Body of pancreas (tissue), 4 donors: Measurements from ENCODE around the gene SOD3. TPM values are rescaled to one million over a fixed set of nuclear protein-coding genes. Genes with fewer than 3 reads are reported as not detected.

Experiments used
- ATAC-seq: fragments of 150-250 bp; one replicate; pipeline ENCODE4 v1.9.1; 2016
- DNase-seq, 4 donors: peaks; one replicate each; pipeline ENCODE4 v3.0.0-alpha.2; 2019
- H3K27ac ChIP-seq, 4 donors: fragments of 200-600 bp; sonication (generic); 1 replicate in 3 of 4; 2 replicates in 1 of 4; pipeline versions ENCODE4 v1.5.1 to v1.6.1; 2016 to 2019; ENCODE audit warnings: mild to moderate bottlenecking in 1 of 4, mixed read lengths in 1 of 4, moderate library complexity in 1 of 4
- H3K27me3 ChIP-seq, 2 donors: fragments of 200-600 bp; sonication (generic); one replicate each; pipeline ENCODE4 v1.6.0; 2016; ENCODE audit warnings: mild to moderate bottlenecking in 1 of 2
- H3K36me3 ChIP-seq, 2 donors: fragments of 200-600 bp; sonication (generic); replicated peaks in 1 of 2; 2 replicates each; pipeline ENCODE4 v1.5.1; 2016; ENCODE audit warnings: low read depth in 2 of 2; ENCODE audit not compliant: insufficient read depth in 1 of 2
- H3K4me1 ChIP-seq: fragments of 200-600 bp; sonication (generic); one replicate; pipeline ENCODE4 v1.6.0; 2016
- H3K4me3 ChIP-seq, 2 donors: fragments of 200-600 bp; sonication (generic); 1 replicate in 1 of 2; 2 replicates in 1 of 2; pipeline ENCODE4 v1.5.1; 2016 to 2019
- H3K9me3 ChIP-seq, 3 donors: fragments of 200-600 bp; sonication (generic); 1 replicate in 2 of 3; 2 replicates in 1 of 3; pipeline ENCODE4 v1.5.1; 2016
- POLR2A ChIP-seq, 3 donors: fragments of 450-650 bp; IDR thresholded peaks; one replicate each; pipeline ENCODE4 v1.6.1; 2016; ENCODE audit warnings: antibody characterized with exemption in 3 of 3, mild to moderate bottlenecking in 2 of 3
- WGBS, 2 donors: methylation state at CpG; one replicate each; pipeline ENCODE4 v1.1.5; 2017; 5-methylcytosine and 5-hydroxymethylcytosine counted together
- intact Hi-C: fragments of 100-400 bp; cut with DNase I; formaldehyde crosslinking; loops from one replicate; pipeline ENCODE4 v1.15.1; 2023
- small RNA-seq: library from RNA; depleted of rRNA; stranded (forward); fragments of <200 nt; gene quantifications from one replicate; pipeline ENCODE3, GENCODE V24; 2016
- total RNA-seq, 2 donors: library from RNA; depleted of rRNA; stranded (reverse); fragments of >200 nt; gene quantifications; one replicate each; pipeline ENCODE4 v1.1.0, GENCODE V29; 2016
- TF ChIP-seq, protein P1 (sequence below), 7 experiments: fragments of 450-650 bp in 4 of 7; fragments of 200-600 bp in 3 of 7; sonication (generic) in 3 of 7; IDR thresholded peaks; one replicate each; pipeline ENCODE4 v1.5.1; 2016 to 2019; ENCODE audit warnings: antibody characterized with exemption in 7 of 7

SOD3 gene
- total RNA-seq, 2 donors from 2014 or later: 139 to 290 TPM

- H3K27me3 ChIP-seq: no peaks in the 10 kb centered on the region
- no peak for DNase-seq
- no peak overlapping the region for H3K4me3 ChIP-seq
- H3K36me3 ChIP-seq: peaks cover 0 to under 1% of the 10 kb centered on the region in 2 donors
- TF ChIP-seq POLR2A (IDR thresholded peaks at IDR 0.05): no peak
- intact Hi-C loops: no loop called here
- 97% methylated on average over 5 of the region's 5 CpGs for WGBS, 2 donors
- H3K9me3 ChIP-seq: no peaks in the 10 kb centered on the region
- no peak for ATAC-seq
- H3K27ac ChIP-seq: no peak overlapping the region
- H3K4me1 ChIP-seq: peaks cover 1% of the 10 kb centered on the region
These were observed 50.5 kb downstream of the SOD3 start for GRCh38 chr4:24845902-24846301.

- intact Hi-C loops: no loop called here
- TF ChIP-seq, protein P1, sequence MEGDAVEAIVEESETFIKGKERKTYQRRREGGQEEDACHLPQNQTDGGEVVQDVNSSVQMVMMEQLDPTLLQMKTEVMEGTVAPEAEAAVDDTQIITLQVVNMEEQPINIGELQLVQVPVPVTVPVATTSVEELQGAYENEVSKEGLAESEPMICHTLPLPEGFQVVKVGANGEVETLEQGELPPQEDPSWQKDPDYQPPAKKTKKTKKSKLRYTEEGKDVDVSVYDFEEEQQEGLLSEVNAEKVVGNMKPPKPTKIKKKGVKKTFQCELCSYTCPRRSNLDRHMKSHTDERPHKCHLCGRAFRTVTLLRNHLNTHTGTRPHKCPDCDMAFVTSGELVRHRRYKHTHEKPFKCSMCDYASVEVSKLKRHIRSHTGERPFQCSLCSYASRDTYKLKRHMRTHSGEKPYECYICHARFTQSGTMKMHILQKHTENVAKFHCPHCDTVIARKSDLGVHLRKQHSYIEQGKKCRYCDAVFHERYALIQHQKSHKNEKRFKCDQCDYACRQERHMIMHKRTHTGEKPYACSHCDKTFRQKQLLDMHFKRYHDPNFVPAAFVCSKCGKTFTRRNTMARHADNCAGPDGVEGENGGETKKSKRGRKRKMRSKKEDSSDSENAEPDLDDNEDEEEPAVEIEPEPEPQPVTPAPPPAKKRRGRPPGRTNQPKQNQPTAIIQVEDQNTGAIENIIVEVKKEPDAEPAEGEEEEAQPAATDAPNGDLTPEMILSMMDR (IDR thresholded peaks at IDR 0.05): no peak
- TF ChIP-seq POLR2A (IDR thresholded peaks at IDR 0.05): no peak
- ATAC-seq (no peak), DNase-seq (no peak)
- Histone ChIP-seq H3K9me3 (no peaks in the 10 kb centered on the region), H3K36me3 (peaks cover 0 to 2% of the 10 kb centered on the region in 2 donors), H3K4me3 (no peak overlapping the region), H3K27ac (no peak overlapping the region), H3K4me1 (no peaks in the 10 kb centered on the region), H3K27me3 (no peaks in the 10 kb centered on the region)
- 75 to 93% methylated on average over 4 to 5 of the region's 5 CpGs for WGBS, 2 donors
These were observed 51.3 kb downstream of the SOD3 start for GRCh38 chr4:24846716-24847115.

GRCh38 chr4:24849351-24849750, 54.0 kb downstream of the SOD3 start:
- Histone ChIP-seq H3K36me3 (peaks cover 0 to 2% of the 10 kb centered on the region in 2 donors), H3K27ac (no peak overlapping the region), H3K4me1 (no peaks in the 10 kb centered on the region), H3K9me3 (no peaks in the 10 kb centered on the region), H3K4me3 (no peak overlapping the region), H3K27me3 (no peaks in the 10 kb centered on the region)
- DNase-seq (no peak), ATAC-seq (no peak)
- intact Hi-C loops: no loop called here
- TF ChIP-seq, protein P1 (IDR thresholded peaks at IDR 0.05): no peak
- TF ChIP-seq POLR2A (IDR thresholded peaks at IDR 0.05): no peak
- WGBS, 2 donors: 79% methylated on average over 4 of the region's 4 CpGs

DNA sequence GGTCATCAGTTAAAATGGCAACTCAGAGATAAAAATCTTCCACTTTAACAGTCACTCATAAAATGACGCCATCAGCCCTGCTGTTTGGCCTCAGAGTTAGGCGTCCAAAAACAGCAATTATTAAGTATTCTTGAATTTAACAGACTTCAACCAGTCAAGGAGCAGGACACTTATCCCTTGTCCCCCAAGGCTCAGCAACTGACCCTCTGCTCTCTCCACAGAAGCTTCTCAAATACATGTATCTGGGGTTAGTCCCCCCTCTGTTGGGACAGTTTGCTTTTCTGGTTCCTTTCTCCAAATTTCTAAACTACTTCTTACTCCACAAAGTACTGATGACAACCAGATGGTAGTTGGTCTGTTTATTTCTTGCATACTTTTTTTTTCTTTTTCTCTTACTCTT, 54.4 kb downstream of the SOD3 start:
- Histone ChIP-seq H3K27me3 (no peaks in the 10 kb centered on the region), H3K4me1 (no peaks in the 10 kb centered on the region), H3K27ac (no peak overlapping the region), H3K4me3 (no peak overlapping the region), H3K9me3 (no peaks in the 10 kb centered on the region), H3K36me3 (peaks cover 0 to 2% of the 10 kb centered on the region in 2 donors)
- intact Hi-C loops: no loop called here
- ATAC-seq (no peak), DNase-seq (no peak)
- TF ChIP-seq, protein P1 (IDR thresholded peaks at IDR 0.05): no peak
- no peak for TF ChIP-seq POLR2A (IDR thresholded peaks at IDR 0.05)
- WGBS, 2 donors: 91 to 93% methylated on average over 2 of the region's 2 CpGs

Small RNA genes within 50 kb of the gene (small RNA-seq; reads per million reads assigned to genes)
- gene AC006390.1: not detected

Other genes starting within 250 kb of the SOD3 start
- 100 to 1,000 TPM in 1 of 2 donors, 10 to 100 TPM in 1; 83.7 to 104 TPM for gene DHX15, start 211.0 kb upstream of the SOD3 start, total RNA-seq
- 10 to 100 TPM in 1 of 2 donors, 1 to 10 TPM in 1; 9.6 to 15.0 TPM for gene CCDC149, start 117.5 kb downstream of the SOD3 start, total RNA-seq
- gene LGI2, start 235.4 kb downstream of the SOD3 start, total RNA-seq: 1 to 10 TPM in 1 of 2 donors, under 1 TPM in 1; 0.78 to 2.0 TPM